MM.1S (cell line): ENCODE data around the gene TRPV2.
A peak's percentile ranks its signal among the peaks of the same experiment; 100 is the strongest.
"Not testable (repeated sequence)": the region's sequence is repeated elsewhere in the genome, so short reads cannot be mapped to it uniquely, and the experiment has no call there.

Experiments
- DNase-seq: peaks from one replicate; pipeline ENCODE4 v3.0.0-alpha.2; 2015
- H2AFZ ChIP-seq: fragments of 300-600 bp; sonication (generic); 2 replicates; pipeline ENCODE4 v1.6.0; 2016; ENCODE audit warnings: antibody characterized with exemption, low read length
- H3F3A ChIP-seq: fragments of 300-600 bp; sonication (generic); 2 replicates; pipeline ENCODE4 v1.6.1; 2016; ENCODE audit warnings: mild to moderate bottlenecking, antibody characterized with exemption, low read length, moderate library complexity, mixed read lengths; ENCODE audit not compliant: insufficient read depth
- H3K27ac ChIP-seq: fragments of 300-600 bp; sonication (generic); 2 replicates; pipeline ENCODE4 v1.5.1; 2016; ENCODE audit warnings: mild to moderate bottlenecking, low read length
- H3K27me3 ChIP-seq: fragments of 300-600 bp; sonication (generic); replicated peaks from 2 replicates; pipeline ENCODE4 v1.6.0; 2016; ENCODE audit warnings: low read length; ENCODE audit not compliant: insufficient read depth
- H3K36me3 ChIP-seq: fragments of 300-600 bp; sonication (generic); replicated peaks from 2 replicates; pipeline ENCODE4 v1.6.1; 2016; ENCODE audit warnings: mild to moderate bottlenecking, low read length, mixed read lengths; ENCODE audit not compliant: insufficient read depth
- H3K4me1 ChIP-seq: fragments of 300-600 bp; sonication (generic); 2 replicates; pipeline ENCODE4 v1.6.1; 2016; ENCODE audit warnings: low read length, mixed read lengths
- H3K4me2 ChIP-seq: fragments of 300-600 bp; sonication (generic); 2 replicates; pipeline ENCODE4 v1.6.0; 2016; ENCODE audit warnings: low read depth, low read length
- H3K4me3 ChIP-seq: fragments of 300-600 bp; sonication (generic); 2 replicates; pipeline ENCODE4 v1.5.1; 2016; ENCODE audit warnings: low read length, mixed read lengths
- H3K79me2 ChIP-seq: fragments of 300-600 bp; sonication (generic); 2 replicates; pipeline ENCODE4 v1.6.1; 2016; ENCODE audit warnings: mixed run types, low read length, mixed read lengths
- H3K9ac ChIP-seq: fragments of 300-600 bp; sonication (generic); 2 replicates; pipeline ENCODE4 v1.6.1; 2016; ENCODE audit warnings: low read length, mixed read lengths
- H3K9me2 ChIP-seq: fragments of 300-600 bp; sonication (generic); replicated peaks from 2 replicates; pipeline ENCODE4 v1.6.1; 2016; ENCODE audit warnings: mild to moderate bottlenecking, low read length, mixed read lengths; ENCODE audit not compliant: insufficient read depth
- H3K9me3 ChIP-seq: fragments of 300-600 bp; sonication (generic); replicated peaks from 2 replicates; pipeline ENCODE4 v1.6.1; 2016; ENCODE audit warnings: mild to moderate bottlenecking, low read length, mixed read lengths; ENCODE audit not compliant: insufficient read depth
- H4K20me1 ChIP-seq: fragments of 300-600 bp; sonication (generic); 2 replicates; pipeline ENCODE4 v1.6.1; 2016; ENCODE audit warnings: mild to moderate bottlenecking, low read length, moderate library complexity, mixed read lengths; ENCODE audit not compliant: insufficient read depth
- CTCF ChIP-seq: fragments of 300-600 bp; sonication (generic); IDR thresholded peaks from 2 replicates; pipeline ENCODE4 v1.5.1; 2016; ENCODE audit warnings: antibody characterized with exemption, low read length, mixed read lengths
- EZH2 ChIP-seq: fragments of 300-600 bp; sonication (generic); optimal IDR thresholded peaks from 2 replicates; pipeline ENCODE3; 2017; ENCODE audit warnings: low read depth, mild to moderate bottlenecking, antibody characterized with exemption, low read length, mixed read lengths
- EZH2phosphoT487 ChIP-seq: fragments of 300-600 bp; sonication (generic); IDR thresholded peaks from 2 replicates; pipeline ENCODE4 v1.6.1; 2018; ENCODE audit warnings: antibody characterized with exemption, low read length

Gene TRPV2

GRCh38 chr17:16439811-16440351, 24.5 kb downstream of the TRPV2 start:
- H3K36me3 ChIP-seq, result peaks cover 20% of the 10 kb centered on the region
- peak overlapping the region; percentile 97 for H3K9ac ChIP-seq
- H3K4me2 ChIP-seq, result peak overlapping the region; percentile 90
- H3K79me2 ChIP-seq, result peaks cover 58% of the 10 kb centered on the region
- peak overlapping the region; percentile 97 for H3K4me3 ChIP-seq
- H3F3A ChIP-seq, result peaks cover 51% of the 10 kb centered on the region
- H3K9me3 ChIP-seq, result no peaks in the 10 kb centered on the region
- no peak overlapping the region for H2AFZ ChIP-seq
- H3K9me2 ChIP-seq, result no peaks in the 10 kb centered on the region
- H3K27ac ChIP-seq, result peak overlapping the region; percentile 75
- DNase-seq, result peak; percentile 48
- peaks cover 21% of the 10 kb centered on the region for H4K20me1 ChIP-seq
- TF ChIP-seq EZH2 (no peak), EZH2phosphoT487 (no peak)
- peaks cover 8% of the 10 kb centered on the region; the same call in 1 of the 2 replicates for H3K4me1 ChIP-seq
- H3K27me3 ChIP-seq, result no peaks in the 10 kb centered on the region

- H3F3A ChIP-seq, result peaks cover 51% of the 10 kb centered on the region
- H3K79me2 ChIP-seq, result peaks cover 59% of the 10 kb centered on the region
- not testable (repeated sequence) for DNase-seq, H3K9me3 ChIP-seq, H3K4me1 ChIP-seq, H2AFZ ChIP-seq, H3K9me2 ChIP-seq, H3K27me3 ChIP-seq
- H3K36me3 ChIP-seq, result peaks cover 20% of the 10 kb centered on the region
- peak overlapping the region; percentile 75; the same call in 1 of the 2 replicates for H3K27ac ChIP-seq
- H3K4me3 ChIP-seq, result peak overlapping the region; percentile 97
- H4K20me1 ChIP-seq, result peaks cover 21% of the 10 kb centered on the region
- H3K9ac ChIP-seq, result peak overlapping the region; percentile 97
- H3K4me2 ChIP-seq, result peak overlapping the region; percentile 90
Observed at GRCh38 chr17:16440354-16440753, 25.0 kb downstream of the TRPV2 start.

GRCh38 chr17:16440901-16441629, 25.7 kb downstream of the TRPV2 start:
- Histone ChIP-seq H3K27me3 (no peaks in the 10 kb centered on the region), H3K9ac (peak overlapping the region; percentile 97; the same call in 1 of the 2 replicates), H3K79me2 (peaks cover 63% of the 10 kb centered on the region), H3K4me1 (peaks cover 8% of the 10 kb centered on the region; the same call in 1 of the 2 replicates), H3K36me3 (peaks cover 20% of the 10 kb centered on the region), H3F3A (peaks cover 52% of the 10 kb centered on the region), H3K4me3 (peak overlapping the region; percentile 97; the same call in 1 of the 2 replicates), H3K9me3 (no peaks in the 10 kb centered on the region), H3K27ac (peak overlapping the region; percentile 75; the same call in 1 of the 2 replicates), H3K4me2 (peak overlapping the region; percentile 90; the same call in 1 of the 2 replicates), H4K20me1 (peaks cover 22% of the 10 kb centered on the region), H3K9me2 (no peaks in the 10 kb centered on the region), H2AFZ (no peak overlapping the region)
- DNase-seq, result no peak
- no peak for TF ChIP-seq EZH2phosphoT487
- no peak for TF ChIP-seq CTCF
- no peak for TF ChIP-seq EZH2

GRCh38 chr17:16442141-16442540, 26.8 kb downstream of the TRPV2 start:
- Histone ChIP-seq H3K9me3 (no peaks in the 10 kb centered on the region), H4K20me1 (peaks cover 25% of the 10 kb centered on the region), H3K27ac (peak overlapping the region; percentile 75; the same call in 1 of the 2 replicates), H3K4me1 (peaks cover 8% of the 10 kb centered on the region; the same call in 1 of the 2 replicates), H3F3A (peaks cover 57% of the 10 kb centered on the region), H3K79me2 (peaks cover 66% of the 10 kb centered on the region), H3K36me3 (peaks cover 20% of the 10 kb centered on the region), H3K27me3 (no peaks in the 10 kb centered on the region), H2AFZ (no peak overlapping the region), H3K4me2 (peak overlapping the region; percentile 19; the same call in 1 of the 2 replicates), H3K4me3 (no peak overlapping the region), H3K9me2 (no peaks in the 10 kb centered on the region), H3K9ac (no peak overlapping the region)
- DNase-seq, result no peak
- TF ChIP-seq EZH2 (no peak), EZH2phosphoT487 (no peak)
